GM12801 (cell line): ENCODE results near the gene PPP1CA.

ENCODE experiments used
- TF ChIP-seq, protein P1 (sequence below): IDR thresholded peaks from one replicate; pipeline ENCODE4 v1.5.1; 2011; ENCODE audit warnings: control low read depth; ENCODE audit not compliant: insufficient read length; ENCODE audit errors: extremely low read depth

Gene PPP1CA

DNA sequence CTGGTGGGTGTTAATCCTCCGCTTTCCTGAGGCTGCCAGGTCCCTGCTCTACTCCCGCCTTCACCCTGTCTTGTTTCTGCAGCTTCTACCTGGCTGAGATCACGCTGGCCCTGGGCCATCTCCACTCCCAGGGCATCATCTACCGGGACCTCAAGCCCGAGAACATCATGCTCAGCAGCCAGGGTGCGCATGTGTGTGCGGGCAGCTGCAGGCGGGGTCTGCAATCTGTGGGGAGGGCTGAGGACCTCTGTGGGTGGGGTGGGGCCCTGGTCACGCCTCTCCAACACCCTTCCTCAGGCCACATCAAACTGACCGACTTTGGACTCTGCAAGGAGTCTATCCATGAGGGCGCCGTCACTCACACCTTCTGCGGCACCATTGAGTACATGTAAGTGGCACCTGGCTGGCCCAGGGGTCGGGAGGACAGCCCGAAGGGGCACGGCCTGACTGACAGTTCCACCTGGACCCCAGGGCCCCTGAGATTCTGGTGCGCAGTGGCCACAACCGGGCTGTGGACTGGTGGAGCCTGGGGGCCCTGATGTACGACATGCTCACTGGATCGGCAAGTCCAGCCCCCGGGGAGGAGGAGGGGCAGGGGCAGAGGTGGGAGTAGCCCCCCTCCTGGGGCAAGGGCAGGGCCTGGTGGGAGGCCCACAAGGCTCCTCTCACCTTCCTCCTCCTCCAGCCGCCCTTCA lies 31.1 kb upstream of the PPP1CA start:
- TF ChIP-seq, protein P1, sequence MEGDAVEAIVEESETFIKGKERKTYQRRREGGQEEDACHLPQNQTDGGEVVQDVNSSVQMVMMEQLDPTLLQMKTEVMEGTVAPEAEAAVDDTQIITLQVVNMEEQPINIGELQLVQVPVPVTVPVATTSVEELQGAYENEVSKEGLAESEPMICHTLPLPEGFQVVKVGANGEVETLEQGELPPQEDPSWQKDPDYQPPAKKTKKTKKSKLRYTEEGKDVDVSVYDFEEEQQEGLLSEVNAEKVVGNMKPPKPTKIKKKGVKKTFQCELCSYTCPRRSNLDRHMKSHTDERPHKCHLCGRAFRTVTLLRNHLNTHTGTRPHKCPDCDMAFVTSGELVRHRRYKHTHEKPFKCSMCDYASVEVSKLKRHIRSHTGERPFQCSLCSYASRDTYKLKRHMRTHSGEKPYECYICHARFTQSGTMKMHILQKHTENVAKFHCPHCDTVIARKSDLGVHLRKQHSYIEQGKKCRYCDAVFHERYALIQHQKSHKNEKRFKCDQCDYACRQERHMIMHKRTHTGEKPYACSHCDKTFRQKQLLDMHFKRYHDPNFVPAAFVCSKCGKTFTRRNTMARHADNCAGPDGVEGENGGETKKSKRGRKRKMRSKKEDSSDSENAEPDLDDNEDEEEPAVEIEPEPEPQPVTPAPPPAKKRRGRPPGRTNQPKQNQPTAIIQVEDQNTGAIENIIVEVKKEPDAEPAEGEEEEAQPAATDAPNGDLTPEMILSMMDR: no peak

DNA sequence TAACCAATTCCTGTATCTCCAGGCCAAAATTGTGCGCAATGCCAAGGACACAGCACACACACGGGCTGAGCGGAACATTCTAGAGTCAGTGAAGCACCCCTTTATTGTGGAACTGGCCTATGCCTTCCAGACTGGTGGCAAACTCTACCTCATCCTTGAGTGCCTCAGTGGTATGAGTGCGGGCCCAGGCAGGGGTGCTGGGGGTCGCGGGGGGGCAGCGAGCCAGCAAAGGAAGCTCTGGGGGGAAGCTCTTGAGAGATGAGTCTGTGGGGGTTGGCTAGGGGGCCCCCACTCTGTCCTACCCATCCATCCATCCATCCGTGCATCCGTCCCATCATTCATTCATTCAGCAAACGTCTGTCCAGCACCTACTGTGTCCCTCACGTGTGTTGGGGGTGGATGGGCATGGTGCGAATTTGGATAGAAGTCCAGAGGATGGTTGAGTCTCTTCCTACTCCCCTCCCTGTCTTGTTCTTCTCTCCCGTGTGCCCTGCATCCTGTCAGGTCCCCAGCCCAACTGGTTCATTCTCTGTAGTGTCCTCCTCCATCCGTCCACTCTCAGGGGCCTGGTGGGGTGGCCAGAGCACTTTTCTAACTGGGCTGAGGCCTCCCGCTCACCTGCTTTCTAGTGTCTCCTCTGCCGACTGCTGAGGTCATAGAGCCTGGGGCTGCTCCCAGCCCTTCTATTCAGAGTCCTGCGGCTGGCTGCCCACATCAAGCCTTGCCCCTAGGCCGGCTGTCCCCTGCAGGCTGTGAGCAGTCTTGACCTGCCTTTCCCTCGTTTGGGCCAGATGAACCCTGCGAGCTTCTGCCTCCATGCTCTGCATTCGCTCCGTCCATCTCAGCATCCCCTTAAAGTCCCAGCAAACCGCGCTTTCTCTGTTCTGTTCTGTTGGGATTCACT lies 29.9 kb upstream of the PPP1CA start:
- TF ChIP-seq, protein P1: no peak

DNA sequence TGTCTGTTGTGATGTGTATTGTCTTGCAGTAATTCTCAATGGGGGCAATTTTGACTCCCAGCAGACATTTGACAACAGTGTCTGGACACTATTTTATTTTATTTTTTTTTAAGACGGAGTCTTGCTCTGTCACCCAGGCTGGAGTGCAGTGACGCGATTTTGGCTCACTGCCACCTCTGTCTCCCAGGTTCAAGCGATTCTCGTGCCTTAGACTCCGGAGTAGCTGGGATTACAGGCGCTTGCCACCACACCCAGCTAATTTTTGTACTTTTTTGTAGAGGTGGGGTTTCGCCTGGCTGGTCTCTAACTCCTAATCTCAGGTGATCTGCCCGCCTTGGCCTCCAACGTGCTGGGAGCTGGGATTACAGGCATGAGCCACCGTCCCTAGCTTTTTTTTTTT lies 28.1 kb upstream of the PPP1CA start:
- TF ChIP-seq, protein P1: no peak

DNA sequence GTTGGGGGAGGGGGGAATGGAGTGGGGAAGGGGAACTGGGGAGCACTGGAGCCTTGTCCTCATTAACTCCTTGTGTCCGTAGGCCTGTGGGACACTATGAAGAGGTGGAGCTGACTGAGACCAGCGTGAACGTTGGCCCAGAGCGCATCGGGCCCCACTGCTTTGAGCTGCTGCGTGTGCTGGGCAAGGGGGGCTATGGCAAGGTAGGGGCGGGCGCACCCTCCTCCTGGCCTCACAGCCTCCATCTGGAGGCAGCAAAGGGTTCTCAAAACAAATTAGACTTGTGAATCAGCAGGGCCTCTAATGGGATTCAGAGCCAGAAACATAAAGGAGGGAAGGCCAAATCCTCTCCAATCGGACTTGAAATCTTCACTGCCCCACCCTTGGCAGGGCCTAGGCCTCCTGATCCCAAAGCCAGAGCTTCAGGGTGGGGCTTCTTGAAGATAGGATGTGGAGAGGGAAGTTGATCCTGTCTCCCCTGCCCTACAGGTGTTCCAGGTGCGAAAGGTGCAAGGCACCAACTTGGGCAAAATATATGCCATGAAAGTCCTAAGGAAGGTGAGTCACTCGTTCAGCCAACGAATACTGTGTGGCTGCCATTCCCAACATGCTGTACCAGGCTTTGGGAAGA lies 27.5 kb upstream of the PPP1CA start:
- TF ChIP-seq, protein P1: no peak

DNA sequence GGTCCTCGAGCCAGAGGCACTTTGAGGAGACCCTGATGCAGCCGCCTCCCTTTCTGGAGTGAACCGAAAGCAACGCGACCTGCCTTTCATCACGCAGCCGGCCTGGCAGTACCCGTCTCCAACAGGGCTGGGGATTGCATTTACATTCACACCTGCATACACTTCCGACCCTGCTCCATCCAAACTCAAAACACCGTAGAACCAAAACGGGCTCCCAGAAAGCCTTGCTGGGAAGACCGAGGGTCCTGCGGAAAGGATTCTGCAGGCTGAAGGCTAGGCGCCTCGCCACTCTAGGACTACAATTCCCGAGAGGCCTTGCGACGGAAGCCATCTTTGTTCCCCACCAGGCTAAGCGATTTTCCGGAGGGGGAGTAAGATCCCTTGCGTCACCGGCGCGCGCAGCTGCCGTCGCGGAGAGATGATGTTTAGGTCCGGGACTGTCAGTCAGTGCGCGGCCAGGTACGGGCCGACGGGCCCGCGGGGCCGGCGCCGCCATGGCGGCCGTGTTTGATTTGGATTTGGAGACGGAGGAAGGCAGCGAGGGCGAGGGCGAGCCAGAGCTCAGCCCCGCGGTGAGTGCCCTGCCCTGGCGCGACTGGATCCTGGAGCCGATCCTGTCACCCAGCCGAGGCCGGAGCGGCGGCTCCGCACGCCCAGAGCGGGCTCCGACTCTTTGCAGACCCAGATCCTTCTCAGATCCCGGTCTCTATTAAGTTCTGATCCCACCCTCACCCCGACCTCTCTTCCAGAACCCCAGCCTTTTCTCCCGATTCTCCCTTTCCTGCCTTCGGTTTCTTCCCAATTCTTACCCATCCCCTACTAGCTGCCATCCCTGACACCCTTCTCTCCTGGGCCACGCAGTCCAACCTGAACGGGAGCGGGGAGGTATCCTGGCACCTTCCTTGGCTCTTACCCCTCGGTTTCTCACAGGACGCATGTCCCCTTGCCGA lies 26.7 kb upstream of the PPP1CA start, which contains the start of gene RPS6KB2:
RPS6KB2 (plus strand) TSS at position 443 of the 950 bp plus-strand sequence; CDS start at position 495, 52 bp downstream.
- TF ChIP-seq, protein P1: no peak

DNA sequence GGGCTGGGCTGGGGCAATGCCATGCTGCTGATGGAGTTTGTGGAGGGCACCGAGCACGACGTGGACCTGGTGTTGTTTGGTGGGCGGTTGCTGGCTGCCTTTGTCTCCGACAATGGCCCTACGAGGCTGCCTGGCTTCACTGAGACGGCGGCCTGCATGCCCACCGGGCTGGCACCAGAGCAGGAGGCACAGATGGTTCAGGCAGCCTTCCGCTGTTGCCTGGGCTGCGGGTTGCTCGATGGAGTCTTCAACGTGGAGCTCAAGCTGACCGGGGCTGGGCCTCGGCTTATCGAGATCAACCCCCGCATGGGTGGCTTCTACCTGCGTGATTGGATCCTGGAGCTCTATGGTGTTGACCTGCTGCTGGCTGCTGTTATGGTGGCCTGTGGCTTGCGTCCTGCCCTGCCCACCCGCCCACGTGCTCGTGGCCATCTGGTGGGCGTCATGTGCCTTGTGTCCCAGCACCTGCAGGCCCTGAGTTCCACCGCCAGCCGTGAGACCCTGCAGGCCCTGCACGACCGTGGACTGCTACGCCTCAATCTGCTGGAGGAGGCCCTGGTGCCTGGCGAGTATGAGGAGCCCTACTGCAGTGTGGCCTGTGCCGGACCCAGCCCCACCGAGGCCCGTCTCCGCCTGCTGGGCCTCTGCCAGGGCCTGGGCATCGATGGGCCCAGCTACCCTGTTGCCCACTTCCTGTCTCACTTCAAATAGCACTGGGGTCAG lies 22.4 kb upstream of the PPP1CA start:
- TF ChIP-seq, protein P1: no peak
